Pulmonary artery endothelial cell (primary cell): ENCODE data around the gene TEX26. TPM values are rescaled to one million over a fixed set of nuclear protein-coding genes. Genes with fewer than 3 reads are reported as not detected.

Source experiments
- DNase-seq: peaks from one replicate; pipeline ENCODE4 v3.0.0-alpha.2; 2011; ENCODE audit warnings: low read depth, low spot score
- total RNA-seq: library from RNA; depleted of rRNA; stranded (reverse); fragments of >200 nt; gene quantifications from 2 replicates; pipeline ENCODE4 v1.2.3, GENCODE V29; 2014

The TEX26 gene
- total RNA-seq: not detected in 2 replicates

GRCh38 chr13:30932481-30933353, at the start of gene TEX26:
TSS of gene TEX26 (plus strand) at chr13:30932656. CDS start at chr13:30932716, 60 bp downstream.
- no peak for DNase-seq

GRCh38 chr13:30882996-30883766, 49.3 kb upstream of the TEX26 start:
- DNase-seq: no peak

GRCh38 chr13:30884543-30884942, 47.9 kb upstream of the TEX26 start:
- no peak for DNase-seq

GRCh38 chr13:30889196-30889690, 43.2 kb upstream of the TEX26 start:
- DNase-seq: no peak

- DNase-seq: no peak
Measured at GRCh38 chr13:30892966-30893365, 39.5 kb upstream of the TEX26 start.

GRCh38 chr13:30895773-30896172, 36.7 kb upstream of the TEX26 start:
- DNase-seq: peak; percentile 46

GRCh38 chr13:30898070-30898469, 34.4 kb upstream of the TEX26 start:
- no peak for DNase-seq

- DNase-seq: peak; percentile 97
Measured at GRCh38 chr13:30898678-30899241, 33.7 kb upstream of the TEX26 start.

GRCh38 chr13:30900436-30900835, 32.0 kb upstream of the TEX26 start:
- no peak for DNase-seq

- no peak for DNase-seq
Measured at GRCh38 chr13:30900952-30901749, 31.3 kb upstream of the TEX26 start.

GRCh38 chr13:30904043-30904442, 28.4 kb upstream of the TEX26 start:
- no peak for DNase-seq

GRCh38 chr13:30905932-30906383, 26.5 kb upstream of the TEX26 start, which contains the start of gene MEDAG:
TSS of gene MEDAG (plus strand) at chr13:30906271. CDS start at chr13:30906516, 245 bp downstream.
- peak; percentile 30 for DNase-seq

- no peak for DNase-seq
Measured at GRCh38 chr13:30906411-30907051, 25.9 kb upstream of the TEX26 start.

GRCh38 chr13:30907121-30907861, 25.2 kb upstream of the TEX26 start:
- no peak for DNase-seq

GRCh38 chr13:30908416-30908980, 24.0 kb upstream of the TEX26 start:
- DNase-seq: no peak

GRCh38 chr13:30910676-30911075, 21.8 kb upstream of the TEX26 start:
- no peak for DNase-seq

- no peak for DNase-seq
Measured at GRCh38 chr13:30915691-30916541, 16.5 kb upstream of the TEX26 start.

GRCh38 chr13:30916991-30917390, 15.5 kb upstream of the TEX26 start:
- no peak for DNase-seq
